CD4-positive, alpha-beta T cell (primary cell): Measurements from ENCODE around the gene LMAN2. TPM values are rescaled to one million over a fixed set of nuclear protein-coding genes. Genes with fewer than 3 reads are reported as not detected.
A peak's percentile ranks its signal among the peaks of the same experiment; 100 is the strongest.
"Not testable (repeated sequence)": the region's sequence is repeated elsewhere in the genome, so short reads cannot be mapped to it uniquely, and the experiment has no call there.

Experiments
- ATAC-seq: fragments of 200-7000 bp; cut with Tn5 transposase; one replicate; pipeline ENCODE4 v1.10.0; 2022; ENCODE audit warnings: mild to moderate bottlenecking; ENCODE audit not compliant: poor library complexity
- CTCF ChIA-PET: fragments of 350-600 bp; sonication (Branson Sonifier 250); formaldehyde crosslinking; loops from one replicate; lab custom pipeline; 2021; ENCODE audit warnings: antibody characterized with exemption, inconsistent platforms; lab: Charles Lee
- POLR2A ChIA-PET: fragments of 350-600 bp; sonication (Branson Sonifier 250); formaldehyde crosslinking; loops from one replicate; lab custom pipeline; 2021; ENCODE audit warnings: antibody characterized with exemption, inconsistent platforms; lab: Charles Lee
- DNase-seq, 14 experiments: peaks; one replicate each; pipeline ENCODE4 v3.0.0-alpha.2; 2013 to 2020; ENCODE audit warnings: mixed read lengths in 2 of 14
- H3K27ac ChIP-seq, 2 donors: one replicate each; pipeline versions ENCODE4 v1.5.1 to v1.7.0; 2013; ENCODE audit warnings: low read length in 2 of 2, low read depth in 1 of 2, mild to moderate bottlenecking in 1 of 2
- H3K27me3 ChIP-seq, 2 experiments: 1 replicate in 1 of 2; 2 replicates in 1 of 2; pipeline versions ENCODE4 v1.6.1 to v1.7.0; 2013; ENCODE audit warnings: low read length in 2 of 2, control low read depth in 1 of 2, mild to moderate bottlenecking in 1 of 2, moderate library complexity in 1 of 2; ENCODE audit not compliant: insufficient read depth in 2 of 2, control insufficient read depth in 1 of 2
- H3K36me3 ChIP-seq: one replicate; pipeline ENCODE4 v1.6.1; 2013; ENCODE audit warnings: low read length, control low read depth; ENCODE audit not compliant: insufficient read depth
- H3K4me1 ChIP-seq: one replicate; pipeline ENCODE4 v1.6.1; 2013; ENCODE audit warnings: low read length, control low read depth; ENCODE audit not compliant: insufficient read depth
- H3K4me3 ChIP-seq: one replicate; pipeline ENCODE4 v1.5.1; 2013; ENCODE audit warnings: mild to moderate bottlenecking, low read length, moderate library complexity
- H3K9me3 ChIP-seq, 2 experiments: 1 replicate in 1 of 2; 2 replicates in 1 of 2; pipeline versions ENCODE4 v1.6.1 to v1.7.0; 2013; ENCODE audit warnings: low read length in 2 of 2, mild to moderate bottlenecking in 2 of 2, control low read depth in 1 of 2, moderate library complexity in 1 of 2; ENCODE audit not compliant: control insufficient read depth in 1 of 2, insufficient read depth in 1 of 2
- H3K27ac Mint-ChIP-seq: one replicate; pipeline ENCODE4 v1.8.0; 2020; ENCODE audit warnings: mixed read lengths
- H3K27me3 Mint-ChIP-seq: one replicate; pipeline ENCODE4 v1.8.0; 2021; ENCODE audit warnings: mixed read lengths
- H3K36me3 Mint-ChIP-seq: one replicate; pipeline ENCODE4 v1.8.0; 2021; ENCODE audit warnings: low read depth, mixed read lengths
- H3K4me1 Mint-ChIP-seq: one replicate; pipeline ENCODE4 v1.8.0; 2021; ENCODE audit warnings: low read depth, mixed read lengths
- H3K4me3 Mint-ChIP-seq: one replicate; pipeline ENCODE4 v1.8.0; 2020; ENCODE audit warnings: mild to moderate bottlenecking, mixed read lengths
- H3K9me3 Mint-ChIP-seq: one replicate; pipeline ENCODE4 v1.8.0; 2020; ENCODE audit warnings: mixed read lengths
- intact Hi-C, 2 experiments: fragments of 100-400 bp; cut with DNase I in 1 of 2; cut with micrococcal nuclease in 1 of 2; formaldehyde crosslinking; loops; one replicate each; pipeline versions ENCODE4 v1.15.1 to v1.9.0; 2023 to 2025; cut with DNase I, micrococcal nuclease
- total RNA-seq, 174 experiments: library from RNA in 2 of 174; stranded (reverse) in 2 of 174; gene quantifications; one replicate each; pipeline ENCODE4 v1.2.3 and lab custom pipeline; 2021 to 2026
- TF ChIP-seq, protein P1 (sequence below): fragments of 200-600 bp; IDR thresholded peaks from one replicate; pipeline ENCODE4 v1.8.0; 2022; ENCODE audit warnings: antibody characterized with exemption, mild to moderate bottlenecking

The LMAN2 gene
- total RNA-seq, 2 experiments from 2014 or later: 54.5 to 55.6 TPM

DNA sequence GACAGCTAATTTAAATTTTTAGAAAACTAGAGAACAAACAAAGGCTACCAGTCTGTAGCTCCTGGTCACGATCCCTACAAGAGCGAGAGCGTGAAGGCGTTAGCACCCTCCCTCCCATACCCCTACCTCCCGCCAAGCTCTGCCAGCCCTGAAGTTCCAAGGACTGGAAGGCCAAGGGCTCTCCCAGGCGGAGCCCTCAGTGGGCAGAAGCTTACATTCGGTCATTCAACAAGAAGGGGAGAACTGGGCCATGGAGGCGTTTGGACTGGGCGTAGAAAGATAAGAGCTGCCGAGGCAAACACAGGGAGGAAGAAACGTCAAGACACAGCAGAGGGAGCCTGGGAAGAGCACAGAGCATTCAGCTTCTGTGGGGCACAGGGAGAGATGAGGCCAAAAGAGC lies 42.7 kb downstream of the LMAN2 start:
- ChIA-PET CTCF (interaction anchor here (1.3 to 1.7 kb wide), 7 partner anchors 9 to 188 kb away, joined by 3 to 8 read pairs (median 5); partner anchors contain the start of genes LMAN2 and PDLIM7), POLR2A (interaction anchor here (2.1 kb wide), 1 partner anchor 95 kb away, joined by 12 read pairs; no protein-coding TSS in a partner anchor)
- Mint-ChIP-seq H3K36me3 (peaks cover 35% of the 10 kb centered on the region), H3K4me1 (peaks cover 71% of the 10 kb centered on the region), H3K9me3 (no peaks in the 10 kb centered on the region), H3K27ac (no peak overlapping the region), H3K27me3 (peaks cover 6% of the 10 kb centered on the region), H3K4me3 (peak overlapping the region; percentile 63)
- Histone ChIP-seq H3K27me3 (peaks cover 0 to 3% of the 10 kb centered on the region in 2 experiments), H3K4me1 (peaks cover 87% of the 10 kb centered on the region), H3K36me3 (peaks cover 21% of the 10 kb centered on the region), H3K27ac (no peak overlapping the region), H3K9me3 (no peaks in the 10 kb centered on the region), H3K4me3 (no peak overlapping the region)
- ATAC-seq (no peak), DNase-seq (no peak)
- TF ChIP-seq, protein P1, sequence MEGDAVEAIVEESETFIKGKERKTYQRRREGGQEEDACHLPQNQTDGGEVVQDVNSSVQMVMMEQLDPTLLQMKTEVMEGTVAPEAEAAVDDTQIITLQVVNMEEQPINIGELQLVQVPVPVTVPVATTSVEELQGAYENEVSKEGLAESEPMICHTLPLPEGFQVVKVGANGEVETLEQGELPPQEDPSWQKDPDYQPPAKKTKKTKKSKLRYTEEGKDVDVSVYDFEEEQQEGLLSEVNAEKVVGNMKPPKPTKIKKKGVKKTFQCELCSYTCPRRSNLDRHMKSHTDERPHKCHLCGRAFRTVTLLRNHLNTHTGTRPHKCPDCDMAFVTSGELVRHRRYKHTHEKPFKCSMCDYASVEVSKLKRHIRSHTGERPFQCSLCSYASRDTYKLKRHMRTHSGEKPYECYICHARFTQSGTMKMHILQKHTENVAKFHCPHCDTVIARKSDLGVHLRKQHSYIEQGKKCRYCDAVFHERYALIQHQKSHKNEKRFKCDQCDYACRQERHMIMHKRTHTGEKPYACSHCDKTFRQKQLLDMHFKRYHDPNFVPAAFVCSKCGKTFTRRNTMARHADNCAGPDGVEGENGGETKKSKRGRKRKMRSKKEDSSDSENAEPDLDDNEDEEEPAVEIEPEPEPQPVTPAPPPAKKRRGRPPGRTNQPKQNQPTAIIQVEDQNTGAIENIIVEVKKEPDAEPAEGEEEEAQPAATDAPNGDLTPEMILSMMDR: no peak
- intact Hi-C loops: loop anchor here in 1 of 2 experiments (10.0 kb wide), 1 partner anchor 846 kb away; the partner anchor contains the start of gene NHP2

DNA sequence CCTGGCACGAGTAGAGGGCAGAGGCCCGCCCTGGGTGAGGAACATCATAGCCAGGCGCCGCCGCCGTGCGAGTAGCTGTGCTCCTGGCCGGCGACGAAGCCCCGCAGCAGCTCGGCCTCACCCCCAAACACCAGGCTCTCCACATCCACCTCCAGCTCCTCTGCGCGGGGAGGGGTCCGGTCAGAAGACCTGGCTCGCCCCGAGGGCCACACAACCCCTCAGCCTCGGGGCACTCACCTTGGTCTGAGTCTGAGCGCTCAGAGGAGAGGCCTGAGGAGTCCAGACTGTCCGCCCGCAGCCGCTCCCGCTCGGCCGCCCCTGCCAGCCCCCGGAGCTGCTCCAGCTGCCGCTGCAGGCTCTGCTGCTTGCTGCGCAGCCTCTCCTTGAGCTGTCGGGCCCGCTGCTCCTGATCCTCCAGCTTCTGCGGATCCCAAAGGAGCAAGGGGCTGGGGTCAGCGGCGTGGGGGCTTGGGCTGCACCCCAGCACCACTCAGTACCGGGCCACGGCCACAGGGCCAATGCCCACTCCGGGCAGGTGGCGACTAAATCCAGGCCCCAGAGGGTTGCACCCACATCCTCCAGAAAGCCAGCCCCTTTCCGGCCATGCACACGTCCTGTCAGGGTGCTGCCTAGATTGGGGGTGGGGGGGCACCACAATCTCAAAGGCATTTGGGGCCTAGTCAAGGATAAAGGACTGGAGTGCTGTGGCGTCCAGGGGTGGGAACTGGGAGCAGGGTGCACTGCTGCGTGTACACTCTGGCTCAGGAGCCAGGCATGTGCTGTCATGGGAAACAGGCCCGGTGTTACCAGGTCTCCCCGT lies 43.7 kb downstream of the LMAN2 start:
- no peak for ATAC-seq
- no peak overlapping the region for H3K4me3 Mint-ChIP-seq
- ChIA-PET POLR2A (interaction anchor here (2.1 kb wide), 1 partner anchor 96 kb away, joined by 12 read pairs; no protein-coding TSS in a partner anchor), CTCF (interaction anchor here (1.3 kb wide), 1 partner anchor 63 kb away, joined by 3 read pairs; no protein-coding TSS in a partner anchor)
- Histone ChIP-seq H3K4me3 (peak overlapping the region; percentile 24), H3K27me3 (peaks cover 0 to 3% of the 10 kb centered on the region in 2 experiments), H3K27ac (no peak overlapping the region), H3K9me3 (no peaks in the 10 kb centered on the region), H3K36me3 (peaks cover 21% of the 10 kb centered on the region), H3K4me1 (peaks cover 88% of the 10 kb centered on the region)
- H3K36me3 Mint-ChIP-seq: peaks cover 36% of the 10 kb centered on the region
- peaks cover 72% of the 10 kb centered on the region for H3K4me1 Mint-ChIP-seq
- H3K27ac Mint-ChIP-seq: no peak overlapping the region
- H3K9me3 Mint-ChIP-seq: no peaks in the 10 kb centered on the region
- DNase-seq: peak in 1 of 14 experiments; percentile 34
- intact Hi-C loops: loop anchor here in 1 of 2 experiments (10.0 kb wide), 1 partner anchor 847 kb away; the partner anchor contains the start of gene NHP2
- H3K27me3 Mint-ChIP-seq: peaks cover 6% of the 10 kb centered on the region
- TF ChIP-seq, protein P1: no peak

DNA sequence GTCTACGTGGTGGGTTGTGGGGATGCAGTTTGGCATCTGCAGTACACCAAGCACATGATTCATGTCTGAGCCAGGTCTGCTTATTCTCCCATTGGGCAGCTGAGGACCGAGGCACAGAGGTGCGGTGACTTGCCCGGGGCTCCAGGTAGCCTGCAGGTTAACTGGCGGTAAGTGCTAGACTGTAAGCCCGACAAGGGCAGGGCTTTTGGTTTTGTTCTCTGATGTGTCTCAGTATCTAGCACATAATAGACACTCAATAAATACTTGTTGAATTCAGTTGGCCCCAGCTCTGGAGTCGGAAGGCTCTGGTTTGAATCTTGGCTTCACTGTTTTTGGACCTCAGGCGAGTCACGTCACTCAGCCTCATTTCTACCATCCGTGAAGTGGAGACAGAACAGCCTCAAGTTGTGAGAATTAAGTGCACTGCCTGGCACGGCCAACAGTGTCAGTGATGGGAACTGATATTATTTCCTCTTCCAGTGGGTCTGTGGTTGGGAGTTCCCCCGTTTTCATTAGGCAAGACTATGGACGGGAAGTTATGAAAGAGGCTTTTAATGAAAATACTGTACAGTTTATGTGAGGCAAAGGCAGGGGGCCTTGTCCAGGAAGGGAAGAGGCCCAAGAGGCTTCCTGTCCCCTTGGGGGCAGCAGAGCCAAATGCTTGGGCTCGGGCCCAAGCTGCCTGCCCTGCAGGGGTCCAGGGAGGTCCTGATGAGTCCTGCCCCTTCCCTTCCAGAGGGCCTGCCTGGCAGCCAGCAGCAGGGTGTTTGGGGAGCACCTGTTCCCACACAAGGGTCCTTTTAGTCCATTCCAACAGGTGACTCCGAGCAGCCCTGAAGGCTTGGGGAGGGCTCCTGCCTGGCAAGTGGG lies 44.6 kb downstream of the LMAN2 start:
- no peak for ATAC-seq
- intact Hi-C loops: loop anchor here in 1 of 2 experiments (10.0 kb wide), 1 partner anchor 848 kb away; the partner anchor contains the start of gene NHP2
- H3K9me3 ChIP-seq: no peaks in the 10 kb centered on the region
- H3K27me3 ChIP-seq: peaks cover 0 to 3% of the 10 kb centered on the region in 2 experiments
- H3K4me1 ChIP-seq: peaks cover 88% of the 10 kb centered on the region
- POLR2A ChIA-PET: no interaction called here
- TF ChIP-seq, protein P1: no peak
- CTCF ChIA-PET: interaction anchor here (0.9 kb wide), 1 partner anchor 84 kb away, joined by 3 read pairs; no protein-coding TSS in a partner anchor
- Mint-ChIP-seq H3K27me3 (peaks cover 6% of the 10 kb centered on the region), H3K36me3 (peaks cover 41% of the 10 kb centered on the region), H3K9me3 (no peaks in the 10 kb centered on the region), H3K4me3 (peak overlapping the region; percentile 69), H3K27ac (peak overlapping the region; percentile 88), H3K4me1 (peaks cover 72% of the 10 kb centered on the region)
- peak overlapping the region; percentile 24 for H3K4me3 ChIP-seq
- no peak overlapping the region for H3K27ac ChIP-seq
- peaks cover 21% of the 10 kb centered on the region for H3K36me3 ChIP-seq
- peak in 3 of 14 experiments; percentile 36 to 73 (median 68) for DNase-seq

DNA sequence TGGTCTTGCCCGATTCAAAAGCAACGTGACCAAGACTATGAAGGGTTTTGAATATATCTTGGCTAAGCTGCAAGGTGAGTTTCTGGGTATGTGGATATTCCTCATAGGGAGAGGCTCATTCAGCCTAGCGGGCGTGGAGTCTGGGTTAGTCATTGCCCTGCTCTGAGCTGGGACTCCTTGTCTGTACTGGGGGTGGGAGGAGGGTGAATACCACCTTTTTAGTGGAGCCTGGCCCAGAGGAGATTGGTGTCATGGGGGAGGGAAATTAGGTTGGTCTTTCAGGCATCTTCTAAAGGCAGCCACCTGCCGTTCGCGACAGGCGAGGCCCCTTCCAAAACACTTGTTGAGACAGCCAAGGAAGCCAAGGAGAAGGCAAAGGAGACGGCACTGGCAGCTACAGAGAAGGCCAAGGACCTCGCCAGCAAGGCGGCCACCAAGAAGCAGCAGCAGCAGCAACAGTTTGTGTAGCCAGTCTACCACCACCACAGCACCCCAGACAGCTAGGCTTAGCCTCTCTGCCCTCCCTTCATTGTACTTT lies 45.3 kb downstream of the LMAN2 start:
- H3K4me3 ChIP-seq, ATAC-seq, POLR2A ChIA-PET, H3K27me3 Mint-ChIP-seq, H3K9me3 ChIP-seq, DNase-seq, H3K9me3 Mint-ChIP-seq, H3K27ac ChIP-seq, H3K27me3 ChIP-seq: not testable (repeated sequence)
- intact Hi-C loops: loop anchor here in 1 of 2 experiments (10.0 kb wide), 1 partner anchor 849 kb away; the partner anchor contains the start of gene NHP2
- Mint-ChIP-seq H3K36me3 (peaks cover 42% of the 10 kb centered on the region), H3K4me3 (peak overlapping the region; percentile 75), H3K27ac (peak overlapping the region; percentile 88), H3K4me1 (peaks cover 73% of the 10 kb centered on the region)
- H3K36me3 ChIP-seq: peaks cover 21% of the 10 kb centered on the region
- CTCF ChIA-PET: interaction anchor here (0.9 kb wide), 1 partner anchor 84 kb away, joined by 3 read pairs; no protein-coding TSS in a partner anchor
- peaks cover 88% of the 10 kb centered on the region for H3K4me1 ChIP-seq
